Mononuclear cell (primary cell): Measurements from ENCODE around the gene PXK. TPM values are rescaled to one million over a fixed set of nuclear protein-coding genes. Genes with fewer than 3 reads are reported as not detected.
"Not testable (repeated sequence)": the region's sequence is repeated elsewhere in the genome, so short reads cannot be mapped to it uniquely, and the experiment has no call there.

Experiments used
- H3K27me3 ChIP-seq: 2 replicates; pipeline ENCODE4 v1.6.0; 2011; ENCODE audit warnings: low read length, control low read depth; ENCODE audit not compliant: insufficient read depth
- H3K4me1 ChIP-seq: 2 replicates; pipeline ENCODE4 v1.5.1; 2011; ENCODE audit warnings: mild to moderate bottlenecking, low read length, control low read depth; ENCODE audit not compliant: insufficient read depth
- H3K4me3 ChIP-seq: 2 replicates; pipeline ENCODE4 v1.5.1; 2011; ENCODE audit warnings: mild to moderate bottlenecking, low read length, moderate library complexity
- H3K9me3 ChIP-seq: 2 replicates; pipeline ENCODE4 v1.5.1; 2011; ENCODE audit warnings: low read depth, mild to moderate bottlenecking, control low read depth, low read length
- total RNA-seq: library from RNA; depleted of rRNA; stranded (reverse); fragments of >200 nt; gene quantifications from one replicate; pipeline ENCODE4 v1.2.3, GENCODE V29; 2012

Gene PXK
- total RNA-seq, 1 donor = 50.7 TPM

- H3K9me3 ChIP-seq = no peaks in the 10 kb centered on the region
- H3K4me3 ChIP-seq = no peak overlapping the region
- H3K27me3 ChIP-seq = no peaks in the 10 kb centered on the region
- H3K4me1 ChIP-seq = no peaks in the 10 kb centered on the region
These were observed 93.1 kb downstream of the PXK start for GRCh38 chr3:58425782-58426181.

- peaks cover 6% of the 10 kb centered on the region for H3K4me1 ChIP-seq
- H3K9me3 ChIP-seq = no peaks in the 10 kb centered on the region
- no peak overlapping the region for H3K4me3 ChIP-seq
- H3K27me3 ChIP-seq = no peaks in the 10 kb centered on the region
These were observed 95.1 kb downstream of the PXK start for GRCh38 chr3:58427661-58428361.

GRCh38 chr3:58429657-58430056 is 97.0 kb downstream of the PXK start:
- H3K4me3 ChIP-seq = no peak overlapping the region
- H3K27me3 ChIP-seq = no peaks in the 10 kb centered on the region
- no peaks in the 10 kb centered on the region for H3K9me3 ChIP-seq

GRCh38 chr3:58432905-58433304 is 100.2 kb downstream of the PXK start:
- Histone ChIP-seq H3K9me3 (no peaks in the 10 kb centered on the region), H3K27me3 (no peaks in the 10 kb centered on the region), H3K4me1 (peaks cover 18% of the 10 kb centered on the region), H3K4me3 (peak overlapping the region; percentile 85)

More at GRCh38 chr3:58429657-58430056, 97.0 kb downstream of the PXK start:
- H3K4me1 ChIP-seq = peaks cover 18% of the 10 kb centered on the region

GRCh38 chr3:58433400-58434167 is 100.9 kb downstream of the PXK start, which contains the start of gene PDHB:
Gene PDHB (minus strand): TSS chr3:58433832. CDS start chr3:58433809, 23 bp downstream.
- Histone ChIP-seq H3K9me3 (no peaks in the 10 kb centered on the region), H3K27me3 (no peaks in the 10 kb centered on the region), H3K4me3 (peak within 1 kb of the TSS; percentile 85), H3K4me1 (peaks cover 18% of the 10 kb centered on the region)

GRCh38 chr3:58434168-58434504 is 101.4 kb downstream of the PXK start:
- peaks cover 18% of the 10 kb centered on the region for H3K4me1 ChIP-seq
- H3K4me3 ChIP-seq = peak overlapping the region; percentile 85
- no peaks in the 10 kb centered on the region for H3K27me3 ChIP-seq
- H3K9me3 ChIP-seq = no peaks in the 10 kb centered on the region

- no peak overlapping the region for H3K4me3 ChIP-seq
- H3K27me3 ChIP-seq = no peaks in the 10 kb centered on the region
These were observed 101.8 kb downstream of the PXK start for GRCh38 chr3:58434511-58434910.

GRCh38 chr3:58434990-58435389 is 102.3 kb downstream of the PXK start:
- peaks cover 18% of the 10 kb centered on the region for H3K4me1 ChIP-seq
- H3K4me3 ChIP-seq = no peak overlapping the region
- H3K9me3 ChIP-seq = no peaks in the 10 kb centered on the region
- no peaks in the 10 kb centered on the region for H3K27me3 ChIP-seq

More at GRCh38 chr3:58434511-58434910, 101.8 kb downstream of the PXK start:
- Histone ChIP-seq H3K4me1 (peaks cover 18% of the 10 kb centered on the region), H3K9me3 (no peaks in the 10 kb centered on the region)

GRCh38 chr3:58437276-58437675 is 104.6 kb downstream of the PXK start:
- H3K9me3 ChIP-seq, H3K27me3 ChIP-seq, H3K4me3 ChIP-seq: not testable (repeated sequence)
- H3K4me1 ChIP-seq = peaks cover 17% of the 10 kb centered on the region

- H3K27me3 ChIP-seq, H3K9me3 ChIP-seq, H3K4me3 ChIP-seq, H3K4me1 ChIP-seq: not testable (repeated sequence)
These were observed 108.3 kb downstream of the PXK start for GRCh38 chr3:58440996-58441355.

GRCh38 chr3:58441514-58442450 is 109.1 kb downstream of the PXK start:
- Histone ChIP-seq H3K4me3 (no peak overlapping the region), H3K9me3 (no peaks in the 10 kb centered on the region), H3K27me3 (no peaks in the 10 kb centered on the region), H3K4me1 (no peaks in the 10 kb centered on the region)

- Histone ChIP-seq H3K27me3 (no peaks in the 10 kb centered on the region), H3K4me1 (no peaks in the 10 kb centered on the region), H3K9me3 (peaks cover 17% of the 10 kb centered on the region), H3K4me3 (no peak overlapping the region)
These were observed 119.5 kb downstream of the PXK start for GRCh38 chr3:58452176-58452575.

- H3K4me1 ChIP-seq = peaks cover 14% of the 10 kb centered on the region
- H3K27me3 ChIP-seq = no peaks in the 10 kb centered on the region
- H3K4me3 ChIP-seq = no peak overlapping the region
- peaks cover 9% of the 10 kb centered on the region for H3K9me3 ChIP-seq
These were observed 126.5 kb downstream of the PXK start for GRCh38 chr3:58459160-58459559.

- Histone ChIP-seq H3K27me3 (no peaks in the 10 kb centered on the region), H3K4me3 (no peak overlapping the region), H3K9me3 (no peaks in the 10 kb centered on the region), H3K4me1 (peaks cover 14% of the 10 kb centered on the region)
These were observed 130.1 kb downstream of the PXK start for GRCh38 chr3:58462829-58463180.
